Loucy (cell line): ENCODE results near the gene PARVG.

Experiments used
- EZH2phosphoT487 ChIP-seq: fragments of 200-600 bp; IDR thresholded peaks from 2 replicates; pipeline ENCODE4 v1.6.1; 2018; ENCODE audit warnings: antibody characterized with exemption, mild to moderate bottlenecking, moderate library complexity, borderline replicate concordance
- TF ChIP-seq, protein P1 (sequence below): fragments of 200-600 bp; sonication (generic); conservative IDR thresholded peaks from 2 replicates; pipeline ENCODE4 v1.5.1; 2014; ENCODE audit warnings: mild to moderate bottlenecking, antibody characterized with exemption, low read length

DNA sequence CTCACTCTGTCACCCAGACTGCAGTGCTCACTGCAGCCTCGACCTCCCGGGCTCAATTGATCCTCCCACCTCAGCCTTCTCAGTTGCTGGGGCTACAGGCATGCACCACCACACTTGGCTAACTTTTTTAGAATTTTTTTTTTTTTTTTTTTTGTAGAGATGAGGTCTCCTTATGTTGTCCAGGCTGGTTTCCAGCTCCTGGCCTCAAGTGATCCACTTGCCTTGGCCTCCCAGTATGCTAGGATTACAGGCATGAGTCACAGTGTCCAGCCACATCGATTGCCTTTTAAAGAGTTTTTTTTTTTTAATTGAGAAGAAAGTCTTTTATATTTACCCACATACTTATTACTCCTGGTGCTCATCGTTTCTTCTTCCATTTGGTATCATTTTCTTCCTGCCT lies 30.0 kb downstream of the PARVG start:
- TF ChIP-seq, protein P1, sequence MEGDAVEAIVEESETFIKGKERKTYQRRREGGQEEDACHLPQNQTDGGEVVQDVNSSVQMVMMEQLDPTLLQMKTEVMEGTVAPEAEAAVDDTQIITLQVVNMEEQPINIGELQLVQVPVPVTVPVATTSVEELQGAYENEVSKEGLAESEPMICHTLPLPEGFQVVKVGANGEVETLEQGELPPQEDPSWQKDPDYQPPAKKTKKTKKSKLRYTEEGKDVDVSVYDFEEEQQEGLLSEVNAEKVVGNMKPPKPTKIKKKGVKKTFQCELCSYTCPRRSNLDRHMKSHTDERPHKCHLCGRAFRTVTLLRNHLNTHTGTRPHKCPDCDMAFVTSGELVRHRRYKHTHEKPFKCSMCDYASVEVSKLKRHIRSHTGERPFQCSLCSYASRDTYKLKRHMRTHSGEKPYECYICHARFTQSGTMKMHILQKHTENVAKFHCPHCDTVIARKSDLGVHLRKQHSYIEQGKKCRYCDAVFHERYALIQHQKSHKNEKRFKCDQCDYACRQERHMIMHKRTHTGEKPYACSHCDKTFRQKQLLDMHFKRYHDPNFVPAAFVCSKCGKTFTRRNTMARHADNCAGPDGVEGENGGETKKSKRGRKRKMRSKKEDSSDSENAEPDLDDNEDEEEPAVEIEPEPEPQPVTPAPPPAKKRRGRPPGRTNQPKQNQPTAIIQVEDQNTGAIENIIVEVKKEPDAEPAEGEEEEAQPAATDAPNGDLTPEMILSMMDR, result no peak
- no peak for TF ChIP-seq EZH2phosphoT487
